GM12865 (cell line): Measurements from ENCODE around the gene DCLK1.

Experiments
- DNase-seq: peaks from one replicate; pipeline ENCODE4 v3.0.0; 2010; ENCODE audit warnings: low read depth
- H3K4me3 ChIP-seq: 2 replicates; pipeline ENCODE4 v1.5.1; 2011; ENCODE audit warnings: mild to moderate bottlenecking, low read depth, low read length, control low read depth
- CTCF ChIP-seq: IDR thresholded peaks from 2 replicates; pipeline ENCODE4 v1.5.1; 2011; ENCODE audit warnings: low read length, control low read depth, low read depth, inconsistent platforms; ENCODE audit not compliant: insufficient read depth; ENCODE audit errors: missing control alignments

Gene DCLK1

GRCh38 chr13:35723821-35724220 lies 407.4 kb downstream of the DCLK1 start:
- TF ChIP-seq CTCF = no peak
- no peak overlapping the region for H3K4me3 ChIP-seq
- DNase-seq = no peak

DNA sequence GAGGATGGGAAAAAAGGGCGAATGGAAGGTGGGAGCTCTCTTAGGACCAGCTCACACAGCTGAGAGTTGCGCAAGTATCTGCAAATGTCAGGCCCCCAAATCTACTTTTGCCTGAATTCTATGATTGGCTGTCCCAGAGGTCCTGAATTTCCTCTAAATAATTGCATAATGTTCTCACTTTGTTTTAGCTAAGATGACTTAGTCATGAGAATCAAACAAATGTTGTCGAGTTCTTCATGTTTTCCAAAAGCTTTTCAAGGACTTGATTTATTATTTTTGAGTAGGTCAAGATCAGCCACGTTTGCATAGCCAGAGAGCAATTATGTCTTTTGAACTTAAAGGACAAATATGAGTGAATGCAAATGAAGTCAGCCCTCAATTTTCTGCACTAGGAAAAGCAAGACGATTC lies 408.1 kb downstream of the DCLK1 start:
- no peak for TF ChIP-seq CTCF
- H3K4me3 ChIP-seq = no peak overlapping the region
- DNase-seq = no peak

- no peak for TF ChIP-seq CTCF
Measured at GRCh38 chr13:35722458-35723052, 408.6 kb downstream of the DCLK1 start.

GRCh38 chr13:35720690-35721554 lies 410.3 kb downstream of the DCLK1 start:
- DNase-seq = peak; percentile 50
- H3K4me3 ChIP-seq = no peak overlapping the region
- peak; percentile 87 for TF ChIP-seq CTCF

More at GRCh38 chr13:35722458-35723052, 408.6 kb downstream of the DCLK1 start:
- DNase-seq = no peak
- no peak overlapping the region for H3K4me3 ChIP-seq

DNA sequence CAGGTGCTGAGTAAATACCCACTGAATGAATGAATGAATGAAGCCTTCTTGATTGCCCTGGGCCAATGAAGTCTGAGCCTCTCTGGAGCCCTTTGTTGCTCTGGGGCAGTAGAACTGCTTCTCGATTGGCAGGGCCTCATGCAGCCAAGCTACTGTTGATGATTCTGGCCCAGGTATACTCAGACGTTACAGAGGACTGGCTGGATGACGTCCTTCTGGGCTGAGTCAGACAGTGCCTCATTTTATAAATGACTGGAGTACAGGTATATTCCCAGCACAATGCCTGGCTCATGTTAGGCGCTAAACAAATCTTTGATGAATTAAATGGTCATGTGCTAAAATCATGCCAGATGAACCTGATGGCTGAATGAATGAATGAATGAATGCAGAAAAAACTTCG lies 410.9 kb downstream of the DCLK1 start:
- TF ChIP-seq CTCF = no peak
- no peak overlapping the region for H3K4me3 ChIP-seq
- DNase-seq = no peak
